ENCODE measurements around the gene RAB43.

Gene RAB43

DNA sequence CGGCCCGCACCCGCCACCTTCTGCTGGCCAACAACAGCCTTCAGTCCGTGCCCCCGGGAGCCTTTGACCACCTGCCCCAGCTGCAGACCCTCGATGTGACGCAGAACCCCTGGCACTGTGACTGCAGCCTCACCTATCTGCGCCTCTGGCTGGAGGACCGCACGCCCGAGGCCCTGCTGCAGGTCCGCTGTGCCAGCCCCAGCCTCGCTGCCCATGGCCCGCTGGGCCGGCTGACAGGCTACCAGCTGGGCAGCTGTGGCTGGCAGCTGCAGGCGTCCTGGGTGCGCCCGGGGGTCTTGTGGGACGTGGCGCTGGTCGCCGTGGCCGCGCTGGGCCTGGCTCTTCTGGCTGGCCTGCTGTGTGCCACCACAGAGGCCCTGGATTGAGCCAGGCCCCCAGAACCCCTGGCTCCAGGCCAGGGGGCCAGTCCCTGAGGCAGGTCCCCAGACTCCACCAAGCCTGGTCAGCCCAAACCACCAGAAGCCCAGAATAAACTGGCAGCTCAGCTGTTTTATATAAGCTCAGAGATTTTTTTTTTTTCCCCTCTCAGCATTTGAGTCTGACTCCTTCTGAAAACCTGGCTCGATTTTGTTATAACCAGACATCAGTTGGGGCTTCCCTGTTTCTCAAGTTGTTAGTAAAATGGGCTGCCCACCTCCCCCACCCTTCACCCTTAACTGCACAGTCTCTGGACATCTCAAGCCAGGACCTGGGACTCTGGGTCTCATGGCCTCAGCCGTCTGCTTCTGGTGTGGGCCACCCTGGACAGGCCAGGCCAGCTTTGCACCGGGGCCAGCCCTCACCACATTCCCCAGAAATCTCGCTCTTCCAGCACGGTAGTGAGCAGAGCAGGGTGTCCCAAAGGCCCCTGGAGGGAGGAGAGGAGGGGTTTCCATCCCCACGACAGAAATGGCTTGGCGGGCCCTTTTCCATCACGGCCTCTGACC is 59.4 kb downstream of the RAB43 start:
- DNase-seq (ENCODE audit: low read depth, low spot score) = no peak

DNA sequence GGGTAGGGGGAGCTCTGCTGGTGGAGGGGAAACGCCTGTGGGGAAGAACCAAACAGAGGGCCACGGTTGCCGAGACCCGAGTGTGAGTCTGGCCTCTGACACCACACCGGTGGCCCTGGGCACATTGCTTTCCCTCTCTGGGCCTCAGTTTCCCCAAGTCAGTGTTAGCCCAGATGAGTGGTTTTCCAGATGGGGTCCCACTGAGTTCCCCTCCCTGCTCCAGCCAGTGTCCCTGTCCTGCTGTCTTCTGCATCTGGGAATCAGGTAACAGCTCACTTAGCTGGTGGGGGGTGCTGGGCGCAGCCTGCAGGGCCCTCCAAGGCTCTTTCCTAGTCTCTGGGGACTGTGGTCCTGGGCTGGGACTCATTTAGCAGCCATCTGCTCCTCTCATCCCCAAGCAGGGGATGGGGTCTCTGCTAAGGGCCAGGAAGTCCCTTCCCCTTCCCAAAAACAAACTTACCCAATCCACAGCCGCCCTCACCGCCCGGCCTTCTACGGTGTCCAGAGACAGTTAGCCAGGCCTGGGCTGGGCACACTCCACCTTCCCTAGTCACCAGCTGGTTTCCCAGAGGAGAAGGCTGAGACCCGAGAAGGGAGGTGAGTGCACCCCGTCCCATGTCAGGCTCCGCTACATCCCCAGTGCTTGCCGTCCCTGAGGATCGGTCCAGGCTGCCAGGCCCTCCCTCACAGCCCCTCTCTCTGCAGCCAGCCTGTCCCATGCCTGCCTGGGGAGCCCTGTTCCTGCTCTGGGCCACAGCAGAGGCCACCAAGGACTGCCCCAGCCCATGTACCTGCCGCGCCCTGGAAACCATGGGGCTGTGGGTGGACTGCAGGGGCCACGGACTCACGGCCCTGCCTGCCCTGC is 60.3 kb downstream of the RAB43 start:
- DNase-seq (ENCODE audit: low read depth, low spot score) = no peak

DNA sequence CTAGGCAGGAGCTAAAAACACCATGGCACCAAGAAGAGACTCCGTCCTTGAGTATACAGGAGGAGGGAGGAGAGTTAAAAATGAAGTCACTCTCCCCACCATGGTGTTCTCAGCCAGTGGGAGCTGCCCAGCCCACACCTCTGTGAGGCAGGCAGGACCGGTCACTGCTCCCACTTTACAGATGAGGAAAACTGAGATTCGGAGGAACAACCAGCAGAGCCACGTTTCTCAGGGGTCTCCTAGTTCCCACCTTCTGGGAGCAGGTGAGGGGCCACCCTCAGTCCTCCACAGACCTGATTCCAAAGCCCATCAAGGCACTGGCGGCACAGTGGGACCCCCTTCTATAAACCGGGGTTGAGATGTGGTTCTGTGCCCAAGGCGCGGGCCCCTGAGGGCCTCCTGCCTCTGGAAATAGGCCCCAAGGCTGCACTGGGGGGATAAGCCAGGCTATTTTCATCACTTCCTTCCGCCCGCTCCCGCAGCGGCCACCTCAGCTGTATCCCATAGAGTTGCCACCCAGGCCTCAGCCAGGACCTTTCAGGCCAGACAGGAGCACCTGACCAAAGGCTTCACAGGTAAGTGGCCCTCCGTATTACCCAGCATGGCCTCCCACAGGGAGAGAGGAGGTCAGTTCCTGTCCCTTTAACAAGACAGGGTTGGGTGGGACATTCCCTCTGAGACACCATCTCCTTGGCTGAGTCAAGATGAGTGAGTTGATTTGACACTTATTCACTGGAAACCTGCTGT is 61.2 kb downstream of the RAB43 start, which contains the start of gene GP9:
Gene GP9, plus strand, starts transcription at position 504 of the 747 bp plus-strand sequence. CDS start 961 bp downstream, outside the sequence.
- no peak for DNase-seq (ENCODE audit: low read depth, low spot score)

DNA sequence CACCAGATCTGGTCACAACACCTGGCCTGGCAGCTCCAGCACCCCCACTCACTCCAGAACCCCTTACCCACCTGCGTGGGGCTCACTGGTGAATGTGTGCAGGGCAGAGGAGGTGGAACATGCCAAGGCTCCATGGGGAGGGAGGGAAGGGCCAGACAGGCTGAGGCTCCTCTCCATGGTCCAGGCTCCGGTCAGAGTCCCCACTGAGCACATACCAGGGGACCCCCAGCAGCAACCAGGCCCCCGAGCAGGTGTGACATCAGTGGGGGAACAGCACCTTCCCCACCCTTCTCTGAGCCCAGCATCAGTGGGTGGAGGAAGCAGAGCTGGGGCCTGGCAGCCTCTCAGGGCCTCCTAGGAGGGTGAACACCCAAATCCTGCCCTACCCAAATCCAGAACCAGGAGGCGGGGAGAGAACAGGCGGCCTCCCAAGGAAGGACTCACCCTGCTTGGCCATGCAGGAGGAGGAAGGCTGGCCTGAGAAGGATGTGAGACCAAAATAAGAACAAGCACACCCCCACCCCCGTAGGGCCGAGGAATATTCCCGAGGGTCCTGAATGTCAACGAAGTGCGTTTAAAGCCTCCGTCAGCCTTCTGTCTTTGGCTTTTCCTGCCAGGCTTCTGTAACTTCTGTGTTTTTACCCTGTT is 62.2 kb downstream of the RAB43 start:
- DNase-seq (ENCODE audit: low read depth, low spot score) = no peak

DNA sequence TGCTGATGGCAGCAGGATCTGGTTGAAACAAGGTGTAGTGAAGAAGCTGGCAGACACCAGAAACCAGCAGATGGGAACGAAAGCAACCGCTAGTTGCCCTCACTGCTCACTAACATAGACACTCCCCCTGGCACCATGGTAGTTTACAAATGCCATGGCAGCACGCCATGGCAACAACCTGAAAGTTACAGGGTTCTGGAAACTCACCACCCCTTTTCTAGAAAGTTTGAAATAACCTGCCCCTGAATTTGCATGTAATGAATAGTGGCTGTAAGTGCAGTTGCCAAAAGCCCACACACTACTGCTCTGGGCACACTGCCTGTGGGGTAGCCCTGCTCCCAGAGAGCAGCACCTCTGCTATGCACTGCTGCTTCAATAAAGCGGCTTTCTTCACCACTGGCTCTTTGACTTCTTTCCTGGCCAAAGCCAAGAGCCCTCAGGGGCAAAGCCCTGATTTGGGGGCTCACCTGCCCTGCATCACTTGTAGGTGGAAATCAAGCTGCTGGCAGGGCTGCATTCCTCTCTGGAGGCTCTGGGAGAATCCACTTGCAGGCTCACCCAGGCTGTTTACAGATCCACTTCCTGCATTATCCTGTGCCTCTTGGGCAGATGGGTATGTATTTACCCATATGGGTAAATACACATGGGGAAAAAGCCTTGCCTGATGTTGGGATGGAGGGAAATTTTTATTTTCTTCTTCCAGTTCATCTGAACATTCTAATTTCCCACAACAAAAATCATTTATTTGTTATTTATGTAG is 63.0 kb downstream of the RAB43 start:
- DNase-seq (ENCODE audit: low read depth, low spot score) = no peak

DNA sequence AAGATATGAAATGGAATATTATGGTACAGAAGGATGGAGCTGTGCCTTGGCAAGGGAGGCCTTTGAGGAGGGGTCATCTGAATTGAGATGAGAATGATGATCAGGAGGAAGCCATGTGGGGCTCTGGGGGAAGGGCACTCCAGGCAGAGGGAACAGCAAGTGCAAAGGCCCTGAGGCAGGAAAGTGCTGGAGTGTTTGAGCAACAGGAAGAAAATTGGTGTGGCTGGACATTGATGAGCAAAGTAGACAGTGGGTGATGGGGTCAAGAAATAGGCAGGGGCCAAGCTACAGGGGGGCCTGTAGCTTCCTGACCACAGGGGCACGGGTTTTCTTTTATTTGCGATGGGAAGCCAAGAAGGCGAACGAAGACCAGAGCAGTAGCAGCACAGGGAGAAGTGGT is 64.4 kb downstream of the RAB43 start:
- no peak for DNase-seq (ENCODE audit: low read depth, low spot score)

DNA sequence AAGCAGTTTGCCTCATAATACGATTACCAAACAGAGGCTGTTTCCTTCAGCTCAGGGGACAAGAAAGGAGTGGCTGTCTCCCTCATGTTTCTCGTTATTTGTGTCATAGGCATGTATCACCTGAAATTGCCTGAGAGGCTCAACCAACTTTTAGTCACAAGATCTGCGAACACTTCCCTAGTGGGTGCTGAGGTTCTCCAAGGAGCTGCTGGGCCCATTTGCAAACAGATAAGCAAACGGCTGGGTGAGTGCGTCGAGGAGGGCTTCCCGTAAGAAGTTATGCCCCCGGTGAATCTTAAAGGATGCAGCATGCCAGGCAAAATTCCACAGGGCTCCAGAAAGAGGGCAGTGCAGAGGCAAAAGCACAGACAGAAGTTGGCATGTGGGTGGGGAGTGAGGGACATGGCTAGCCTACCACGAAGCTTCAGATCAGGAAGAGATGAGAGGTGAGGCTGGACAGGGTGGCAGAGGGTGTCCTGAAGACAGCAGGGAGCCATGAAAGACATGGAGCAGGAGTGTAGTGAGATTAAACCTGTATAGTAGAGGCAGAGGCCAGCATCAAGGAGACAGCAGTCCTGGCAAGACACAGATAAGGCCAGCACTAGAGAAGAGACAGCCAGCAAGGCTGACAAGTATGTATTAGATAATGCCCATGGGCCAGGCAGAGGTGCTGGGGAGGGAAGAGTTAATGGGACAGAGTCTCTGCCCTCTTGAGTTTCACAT is 65.0 kb downstream of the RAB43 start:
- no peak for DNase-seq (ENCODE audit: low read depth, low spot score)

DNA sequence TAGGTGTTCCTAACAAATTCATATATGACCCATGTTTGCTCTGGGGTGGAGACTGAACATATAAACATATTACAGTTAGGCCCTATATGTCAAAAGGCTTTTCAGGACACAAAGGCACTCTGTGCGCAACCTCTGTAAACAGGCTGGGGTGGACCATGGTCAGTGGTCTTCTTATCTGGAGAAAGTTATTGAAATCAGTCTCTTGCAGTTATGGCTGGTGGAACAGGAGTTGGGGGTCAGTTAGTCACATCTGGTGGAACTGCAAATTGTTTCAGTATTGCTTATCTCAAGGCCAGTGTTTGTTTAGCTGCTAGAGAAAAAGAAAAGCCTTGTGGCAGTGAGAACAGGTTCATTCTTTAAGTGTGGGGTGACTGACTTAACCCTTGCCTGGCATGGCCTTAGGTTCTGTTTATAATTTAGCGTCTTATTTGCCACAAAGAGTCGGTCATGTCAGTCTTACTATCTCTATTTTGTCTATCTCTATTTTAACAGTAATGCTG is 66.9 kb downstream of the RAB43 start:
- no peak for DNase-seq (ENCODE audit: low read depth, low spot score)

DNA sequence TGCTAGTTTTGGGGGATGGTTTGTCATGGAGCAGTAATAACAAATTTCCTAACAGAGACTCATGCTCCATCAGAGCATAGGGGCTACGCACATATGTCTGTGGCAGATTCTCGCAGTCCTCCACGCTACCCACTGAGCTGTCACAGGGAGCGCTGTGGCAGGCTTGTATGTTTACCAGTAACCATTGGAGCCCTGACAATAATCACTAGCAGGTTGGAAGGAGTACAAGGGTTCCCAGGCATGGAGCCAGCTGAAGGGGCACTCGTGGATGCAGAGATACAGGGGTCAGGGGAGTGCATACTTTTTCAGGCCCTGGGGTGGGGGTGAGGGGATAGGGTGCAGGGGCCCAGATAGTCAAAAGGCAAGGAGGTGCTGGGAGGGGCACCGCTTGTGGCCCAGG is 68.9 kb downstream of the RAB43 start:
- DNase-seq (ENCODE audit: low read depth, low spot score) = no peak

DNA sequence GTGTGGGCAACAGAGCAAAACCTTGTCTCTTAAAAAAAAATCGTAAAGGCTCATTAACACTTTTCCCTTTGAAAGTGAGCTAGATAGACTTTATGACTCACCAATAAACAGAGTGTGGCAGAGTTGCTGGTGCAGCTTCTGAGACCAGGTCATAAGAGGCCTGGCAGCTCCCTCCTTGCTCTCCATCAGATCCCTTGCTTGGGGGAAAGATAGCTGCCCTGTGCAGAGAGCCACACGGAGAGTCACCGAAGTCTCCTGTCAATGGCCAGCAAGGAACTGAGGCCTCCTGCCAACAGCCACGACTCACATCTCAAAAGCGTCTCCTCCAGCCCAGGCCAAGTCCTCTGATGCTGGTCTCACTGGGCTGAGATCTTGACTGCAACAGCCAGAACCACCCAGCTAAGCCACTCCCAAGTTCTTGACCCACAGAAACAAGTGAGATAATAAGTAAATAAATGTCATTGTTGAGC is 69.7 kb downstream of the RAB43 start:
- no peak for DNase-seq (ENCODE audit: low read depth, low spot score)

DNA sequence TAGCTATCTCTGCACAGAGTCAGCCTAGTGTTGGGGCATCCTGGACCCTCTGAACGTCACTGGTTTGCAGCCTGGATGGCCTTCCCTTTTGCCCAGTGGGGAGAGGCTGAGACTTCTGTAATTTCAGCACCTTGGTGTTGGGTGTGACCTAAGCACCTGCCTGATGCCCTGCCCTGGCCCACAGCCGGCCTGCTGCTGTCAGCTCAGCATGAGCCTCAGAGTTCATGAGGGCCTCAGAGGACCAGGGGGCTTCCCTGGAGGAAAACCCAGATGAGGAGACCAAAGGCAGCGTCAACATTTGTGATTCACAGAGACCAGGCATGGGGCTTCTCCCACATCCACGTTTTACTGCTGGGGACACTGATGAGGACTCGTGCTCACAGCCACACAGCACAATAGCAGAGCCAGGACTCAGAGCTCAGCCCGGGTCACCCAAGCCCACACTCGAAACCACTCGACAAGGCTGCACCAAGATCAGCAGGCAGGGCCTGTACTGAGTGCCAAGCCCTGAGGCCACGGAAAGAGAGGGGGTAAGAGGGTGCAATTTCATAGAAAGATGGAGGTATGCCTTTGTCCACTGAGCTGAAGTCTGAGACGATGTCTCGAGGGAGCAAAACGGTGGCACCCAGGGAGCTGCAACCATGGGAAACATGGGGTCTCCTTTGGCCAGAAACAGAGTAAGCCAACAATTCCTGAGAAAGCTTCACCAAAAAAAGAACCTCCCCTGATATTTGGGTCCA is 70.9 kb downstream of the RAB43 start:
- no peak for DNase-seq (ENCODE audit: low read depth, low spot score)

DNA sequence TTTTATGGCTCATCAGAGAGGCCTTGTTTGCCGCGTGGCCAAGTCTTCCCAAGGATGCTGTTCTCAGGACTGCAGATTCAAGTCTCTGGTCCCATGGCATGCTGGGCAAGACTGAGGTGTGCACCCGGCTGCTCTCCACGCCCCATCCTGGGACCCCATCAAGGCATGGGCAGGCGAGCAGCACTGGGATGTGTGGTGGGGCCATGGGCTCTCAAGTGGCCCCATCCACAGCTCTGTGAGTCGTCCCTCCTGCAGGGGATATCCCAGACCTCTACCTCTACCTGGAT is 74.1 kb downstream of the RAB43 start:
- no peak for DNase-seq (ENCODE audit: low read depth, low spot score)

DNA sequence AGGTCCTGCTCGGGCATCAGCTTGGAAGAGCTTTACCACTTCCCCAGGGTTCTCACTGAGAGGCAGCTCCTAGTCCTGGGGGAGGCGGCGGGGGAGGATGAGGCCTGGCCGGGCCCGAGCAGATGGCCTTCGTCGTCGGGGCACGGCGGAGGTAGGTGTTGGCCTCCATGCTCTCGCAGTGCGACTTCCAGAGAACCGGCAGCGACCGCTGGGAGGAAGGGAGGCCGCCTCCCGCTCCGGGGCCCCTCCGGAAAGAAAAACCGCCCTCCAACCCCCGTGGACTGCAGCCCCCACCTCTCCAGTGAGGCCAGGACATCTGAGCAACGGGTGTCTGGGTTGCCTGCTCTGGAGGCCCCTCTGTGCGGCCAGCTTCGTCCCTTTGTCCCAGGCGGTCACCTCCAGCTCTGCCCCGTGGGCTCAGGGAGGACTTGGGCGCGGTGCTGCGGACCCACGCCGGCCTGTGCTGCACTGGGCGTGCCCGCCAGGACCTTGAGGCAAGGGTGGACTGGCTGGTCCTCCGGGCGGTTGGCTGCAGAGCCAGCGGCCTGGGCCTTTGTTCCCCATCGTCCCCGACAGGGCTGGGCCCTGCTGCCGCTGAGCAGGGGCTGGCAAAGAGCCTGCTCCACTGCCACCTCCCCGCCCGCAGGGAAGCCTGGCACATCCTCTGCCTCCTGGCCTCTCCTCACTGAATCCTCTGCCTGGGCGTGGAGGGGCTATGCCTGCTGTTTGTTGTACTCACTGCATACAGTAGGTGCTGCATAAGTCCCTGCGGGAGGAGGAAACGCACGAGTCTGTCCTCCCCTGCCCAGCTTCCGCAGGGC is 74.7 kb downstream of the RAB43 start:
- DNase-seq (ENCODE audit: low read depth, low spot score) = no peak

DNA sequence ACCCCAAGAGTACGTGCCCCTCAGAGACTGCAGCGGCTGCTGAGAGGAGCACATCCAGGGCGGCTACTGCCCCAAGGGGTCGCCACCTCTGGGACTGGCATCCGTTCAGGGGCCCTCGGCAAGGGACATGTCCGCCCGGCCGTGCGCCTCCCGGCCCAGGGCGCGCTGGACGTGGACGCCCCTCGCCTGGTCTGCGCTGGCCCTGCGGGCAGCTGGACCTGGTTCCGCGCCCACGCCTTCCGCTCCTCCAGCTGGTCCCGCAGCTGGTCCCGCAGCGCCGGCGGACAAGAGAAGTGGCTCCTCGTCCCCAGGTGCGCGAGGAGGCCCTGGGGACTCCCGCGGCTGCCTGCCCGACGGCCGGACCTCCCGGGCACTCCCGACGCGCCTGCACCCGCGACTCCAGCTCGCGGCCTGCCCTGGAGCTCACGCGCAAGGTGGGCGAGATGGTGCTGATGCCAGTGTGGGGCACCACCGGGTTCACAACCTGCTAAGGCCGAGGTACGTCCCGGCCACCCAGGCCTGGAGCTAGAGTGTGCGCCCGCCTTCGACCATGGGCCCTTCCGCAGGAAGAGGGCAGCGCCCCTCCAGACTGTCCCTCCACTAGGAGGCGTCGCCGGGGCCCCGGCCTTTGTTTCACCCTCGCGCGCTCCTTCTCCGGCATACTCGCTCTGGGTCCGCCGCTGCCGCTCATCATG is 75.4 kb downstream of the RAB43 start:
- no peak for DNase-seq (ENCODE audit: low read depth, low spot score)

DNA sequence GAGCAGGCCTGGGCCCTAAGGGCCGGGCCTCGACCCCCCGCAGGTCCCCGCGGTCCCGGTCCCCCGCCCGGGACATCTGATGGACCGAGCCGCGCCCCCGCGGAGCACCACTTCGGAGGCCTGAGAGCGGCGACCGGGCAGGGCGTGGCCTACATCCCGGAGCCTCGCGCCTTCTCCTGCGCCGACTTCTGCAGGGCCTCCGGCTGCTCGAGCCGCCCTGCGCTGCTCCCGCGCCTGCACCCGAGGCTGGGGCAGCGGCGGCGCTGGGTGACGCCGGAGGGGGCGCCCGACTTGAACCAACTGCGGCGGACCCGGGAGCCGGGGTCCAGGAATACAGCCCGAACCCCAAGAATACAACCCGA is 75.9 kb downstream of the RAB43 start:
- no peak for DNase-seq (ENCODE audit: low read depth, low spot score)

DNA sequence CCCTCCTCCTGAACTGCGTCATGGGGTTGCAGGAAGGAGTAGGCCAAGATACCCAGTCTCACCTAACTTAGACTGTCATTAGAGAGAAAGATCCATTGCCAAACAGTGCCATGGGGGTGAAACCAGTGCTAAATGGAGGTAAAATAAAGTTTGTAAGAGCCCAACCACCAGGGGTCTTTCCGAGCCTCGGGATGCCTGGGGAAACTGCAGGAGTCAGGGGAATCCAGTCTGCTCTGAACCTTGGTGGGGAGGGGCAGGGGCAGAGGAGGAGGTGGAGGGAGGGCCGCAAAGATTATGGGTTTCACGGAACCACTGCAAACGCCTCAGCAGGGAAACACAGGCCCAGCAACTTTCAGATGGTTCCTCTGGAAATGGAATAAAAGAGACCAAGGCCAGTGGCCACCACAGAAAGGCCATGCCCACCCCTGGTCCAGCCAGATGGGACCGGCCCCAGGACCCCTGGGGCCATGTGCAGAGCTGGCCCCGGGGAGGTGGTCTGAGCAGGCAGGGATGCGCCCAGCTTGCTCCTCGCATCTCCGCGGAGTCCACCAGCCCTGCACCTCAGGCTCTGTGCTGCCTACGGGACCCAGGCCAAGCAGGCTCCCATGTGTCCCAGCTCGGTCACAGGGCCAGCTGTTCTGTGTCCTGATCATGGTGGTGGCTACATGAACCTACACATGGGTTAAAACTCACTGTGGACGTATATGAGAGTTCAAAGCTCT is 80.9 kb downstream of the RAB43 start:
- DNase-seq (ENCODE audit: low read depth, low spot score) = no peak

DNA sequence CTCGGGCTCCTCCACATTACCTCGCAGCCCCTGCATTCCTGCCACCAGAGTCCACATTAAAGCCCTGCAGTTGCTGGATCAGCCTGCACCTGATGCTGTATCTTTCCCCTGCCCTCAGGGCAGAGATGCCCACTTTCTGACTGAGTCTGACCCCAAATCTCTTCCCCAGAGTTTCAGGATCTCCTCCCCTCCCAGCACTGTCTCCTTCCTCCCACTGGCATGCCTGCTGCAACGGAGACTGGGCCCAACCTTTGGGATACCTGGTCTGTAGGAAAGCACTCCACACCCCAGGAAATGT is 81.6 kb downstream of the RAB43 start:
- no peak for DNase-seq (ENCODE audit: low read depth, low spot score)
